OCI-LY3 (cell line): ENCODE measurements around the gene ZFP62.

Experiments
- CTCF ChIP-seq: fragments of 200-600, 300-600 bp; sonication (generic); IDR thresholded peaks from 2 replicates; pipeline ENCODE4 v1.5.1; 2014; ENCODE audit warnings: antibody characterized with exemption, low read length, low read depth
- EZH2phosphoT487 ChIP-seq: fragments of 200-600 bp; shearing (Covaris generic); IDR thresholded peaks from 2 replicates; pipeline ENCODE4 v1.6.1; 2018; ENCODE audit warnings: antibody characterized with exemption, mixed run types, low read depth

- TF ChIP-seq CTCF (no peak), EZH2phosphoT487 (no peak)
Measured at GRCh38 chr5:180844858-180845257, 16.2 kb downstream of the ZFP62 start.
